HG03558 (cell line): ENCODE results near the gene GUCY1A2.
A peak's percentile ranks its signal among the peaks of the same experiment; 100 is the strongest.
"Not testable (repeated sequence)": the region's sequence is repeated elsewhere in the genome, so short reads cannot be mapped to it uniquely, and the experiment has no call there.

ENCODE experiments used
- ATAC-seq: cut with Tn5 transposase; IDR thresholded peaks from one replicate; pipeline ENCODE4 v1.9.1; 2021; ENCODE audit warnings: moderate number of reproducible peaks; ENCODE audit not compliant: unreplicated experiment; ENCODE audit errors: extremely low read depth

Gene GUCY1A2

GRCh38 chr11:107018219-107018901 lies at the start of gene GUCY1A2:
Gene GUCY1A2, minus strand, starts transcription at chr11:107018476. Its CDS starts 421 bp downstream, at chr11:107018055.
- ATAC-seq, result peak; percentile 14

GRCh38 chr11:107054391-107054790 lies 36.1 kb upstream of the GUCY1A2 start:
- ATAC-seq, result no peak

GRCh38 chr11:107051332-107051731 lies 33.1 kb upstream of the GUCY1A2 start:
- ATAC-seq, result not testable (repeated sequence)

- not testable (repeated sequence) for ATAC-seq
These were observed 32.6 kb upstream of the GUCY1A2 start for GRCh38 chr11:107050899-107051298.

GRCh38 chr11:107050121-107050520 lies 31.8 kb upstream of the GUCY1A2 start:
- no peak for ATAC-seq

- ATAC-seq, result no peak
These were observed 26.2 kb upstream of the GUCY1A2 start for GRCh38 chr11:107044503-107044902.

- ATAC-seq, result peak; percentile 84
These were observed 25.1 kb upstream of the GUCY1A2 start for GRCh38 chr11:107043242-107044006.

- no peak for ATAC-seq
These were observed 24.5 kb upstream of the GUCY1A2 start for GRCh38 chr11:107042748-107043147.

GRCh38 chr11:107041088-107041444 lies 22.8 kb upstream of the GUCY1A2 start:
- ATAC-seq, result no peak

- ATAC-seq, result no peak
These were observed 22.3 kb upstream of the GUCY1A2 start for GRCh38 chr11:107040433-107041087.

- no peak for ATAC-seq
These were observed 7.4 kb upstream of the GUCY1A2 start for GRCh38 chr11:107025673-107026072.

GRCh38 chr11:107020594-107020993 lies 2.3 kb upstream of the GUCY1A2 start:
- no peak for ATAC-seq

- no peak for ATAC-seq
These were observed 722 bp upstream of the GUCY1A2 start for GRCh38 chr11:107018902-107019493.

- ATAC-seq, result peak; percentile 47
These were observed 650 bp downstream of the GUCY1A2 start for GRCh38 chr11:107017433-107018218.

- no peak for ATAC-seq
These were observed 1.2 kb downstream of the GUCY1A2 start for GRCh38 chr11:107017104-107017432.

GRCh38 chr11:107014871-107015270 lies 3.4 kb downstream of the GUCY1A2 start:
- ATAC-seq, result no peak

GRCh38 chr11:107011977-107012376 lies 6.3 kb downstream of the GUCY1A2 start:
- no peak for ATAC-seq

GRCh38 chr11:107009190-107009589 lies 9.1 kb downstream of the GUCY1A2 start:
- ATAC-seq, result no peak

- ATAC-seq, result no peak
These were observed 12.0 kb downstream of the GUCY1A2 start for GRCh38 chr11:107006076-107006833.
